Suppressor macrophage (primary cell): ENCODE results near the gene AADACL3.
"Not testable (repeated sequence)": the region's sequence is repeated elsewhere in the genome, so short reads cannot be mapped to it uniquely, and the experiment has no call there.

Source experiments
- DNase-seq, 4 experiments: peaks; one replicate each; pipeline ENCODE4 v3.0.0-alpha.2; 2020 to 2022
- total RNA-seq, 17 experiments: gene quantifications; one replicate each; lab custom pipeline; 2026; ENCODE audit warnings: mixed read lengths in 6 of 17, inconsistent platforms in 3 of 17; lab: John Stamatoyannopoulos, UW

Gene AADACL3, protein sequence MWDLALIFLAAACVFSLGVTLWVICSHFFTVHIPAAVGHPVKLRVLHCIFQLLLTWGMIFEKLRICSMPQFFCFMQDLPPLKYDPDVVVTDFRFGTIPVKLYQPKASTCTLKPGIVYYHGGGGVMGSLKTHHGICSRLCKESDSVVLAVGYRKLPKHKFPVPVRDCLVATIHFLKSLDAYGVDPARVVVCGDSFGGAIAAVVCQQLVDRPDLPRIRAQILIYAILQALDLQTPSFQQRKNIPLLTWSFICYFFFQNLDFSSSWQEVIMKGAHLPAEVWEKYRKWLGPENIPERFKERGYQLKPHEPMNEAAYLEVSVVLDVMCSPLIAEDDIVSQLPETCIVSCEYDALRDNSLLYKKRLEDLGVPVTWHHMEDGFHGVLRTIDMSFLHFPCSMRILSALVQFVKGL
- total RNA-seq, result 0 to 2.2 (median 0) reads per million in 17 experiments

DNA sequence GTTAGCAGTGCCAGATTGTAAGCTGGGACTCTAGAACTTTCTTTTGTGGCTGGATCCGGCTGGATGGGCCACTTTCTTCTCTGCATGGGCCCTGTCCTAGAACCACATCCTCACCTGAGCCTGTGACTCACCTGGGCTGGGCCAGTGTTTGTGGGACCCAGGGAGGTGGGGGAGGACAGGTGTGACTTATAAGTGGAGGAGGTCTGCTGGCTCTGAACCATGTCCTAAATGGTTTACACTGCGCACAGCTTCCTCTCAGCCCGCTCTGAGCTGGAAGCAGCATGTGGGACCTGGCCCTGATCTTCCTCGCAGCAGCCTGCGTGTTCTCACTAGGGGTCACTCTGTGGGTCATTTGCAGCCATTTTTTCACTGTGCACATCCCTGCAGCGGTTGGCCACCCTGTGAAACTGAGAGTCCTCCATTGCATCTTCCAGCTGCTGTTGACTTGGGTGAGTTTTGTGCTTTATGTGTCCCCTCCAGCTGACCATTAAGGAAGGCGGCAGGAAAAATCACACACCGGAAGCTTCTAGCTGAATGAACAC is at the start of gene AADACL3:
Gene AADACL3 (plus strand): TSS at position 215 of the 542 bp plus-strand sequence. CDS start 67 bp downstream, at position 282.
- DNase-seq, result no peak

DNA sequence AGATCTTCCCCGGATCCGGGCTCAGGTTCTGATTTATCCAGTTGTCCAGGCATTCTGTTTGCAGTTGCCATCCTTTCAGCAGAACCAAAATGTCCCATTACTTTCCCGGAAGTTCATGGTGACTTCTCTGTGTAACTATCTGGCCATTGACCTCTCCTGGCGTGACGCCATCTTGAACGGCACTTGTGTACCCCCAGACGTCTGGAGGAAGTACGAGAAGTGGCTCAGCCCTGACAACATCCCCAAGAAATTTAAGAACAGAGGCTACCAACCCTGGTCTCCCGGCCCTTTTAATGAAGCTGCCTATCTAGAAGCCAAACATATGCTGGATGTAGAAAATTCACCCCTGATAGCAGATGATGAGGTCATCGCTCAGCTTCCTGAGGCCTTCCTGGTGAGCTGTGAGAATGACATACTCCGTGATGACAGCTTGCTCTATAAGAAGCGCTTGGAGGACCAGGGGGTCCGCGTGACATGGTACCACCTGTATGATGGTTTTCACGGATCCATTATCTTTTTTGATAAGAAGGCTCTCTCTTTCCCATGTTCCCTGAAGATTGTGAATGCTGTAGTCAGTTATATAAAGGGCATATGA is 49.7 kb upstream of the AADACL3 start:
- no peak for DNase-seq

DNA sequence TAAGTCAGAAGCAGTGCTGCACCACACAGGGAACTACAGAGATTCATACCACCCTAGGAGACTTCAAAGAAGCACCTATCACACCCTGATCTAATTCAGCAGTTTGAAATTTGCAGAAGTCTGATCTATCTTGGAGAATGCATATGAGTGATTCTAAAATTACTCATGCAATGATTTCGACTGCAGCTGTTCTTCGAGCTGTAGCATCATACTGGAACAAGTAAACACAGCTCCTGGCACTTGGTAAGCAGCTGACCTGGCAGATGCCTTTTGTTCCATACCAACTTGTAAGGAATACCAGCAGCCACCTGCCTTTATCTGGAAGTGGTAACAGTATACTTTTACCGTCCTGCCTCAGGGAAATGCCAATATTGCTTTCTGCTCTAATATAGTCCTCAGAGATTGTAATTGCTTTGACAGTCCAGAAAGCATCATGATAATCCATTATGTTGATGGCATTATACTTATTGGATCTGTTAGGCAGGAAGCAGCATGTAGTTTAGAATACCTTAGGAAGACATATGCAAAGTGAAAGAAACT is 46.3 kb upstream of the AADACL3 start:
- DNase-seq, result no peak

DNA sequence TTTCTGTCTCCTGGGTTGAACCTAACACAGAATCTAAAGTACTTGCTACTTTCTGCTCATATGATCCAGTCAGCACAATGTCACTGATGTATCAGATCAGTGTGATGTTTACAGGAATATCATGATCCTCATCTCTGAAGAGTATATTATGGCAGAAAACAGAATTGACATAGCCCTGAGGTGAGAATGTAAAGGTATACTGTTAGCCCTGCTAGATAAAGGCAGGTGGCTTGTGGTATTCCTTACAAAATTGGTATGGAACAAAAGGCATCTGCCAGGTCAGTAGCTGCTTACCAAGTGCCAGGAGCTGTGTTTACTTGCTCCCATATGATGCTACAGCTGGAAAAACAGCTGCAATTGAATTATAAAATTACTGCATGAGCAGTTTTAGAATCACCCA is 41.6 kb upstream of the AADACL3 start:
- DNase-seq, result no peak

DNA sequence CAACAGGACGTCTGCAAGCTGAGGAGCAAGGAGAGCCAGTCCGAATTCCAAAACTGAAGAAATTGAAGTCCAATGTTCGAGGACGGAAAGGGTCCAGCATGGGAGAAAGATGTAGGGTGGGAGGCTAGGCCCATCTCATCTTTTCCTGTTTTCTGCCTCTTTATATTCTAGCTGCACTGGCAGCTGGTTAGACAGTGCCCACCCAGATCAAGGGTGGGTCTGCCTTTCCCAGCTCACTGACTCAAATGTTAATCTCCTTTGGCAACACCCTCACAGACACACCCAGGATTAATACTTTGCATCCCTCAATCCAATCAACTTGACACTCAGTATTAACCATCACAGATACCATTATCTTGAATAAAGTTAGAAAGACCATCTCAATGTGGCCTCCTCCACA is 39.8 kb upstream of the AADACL3 start:
- DNase-seq, result not testable (repeated sequence)

DNA sequence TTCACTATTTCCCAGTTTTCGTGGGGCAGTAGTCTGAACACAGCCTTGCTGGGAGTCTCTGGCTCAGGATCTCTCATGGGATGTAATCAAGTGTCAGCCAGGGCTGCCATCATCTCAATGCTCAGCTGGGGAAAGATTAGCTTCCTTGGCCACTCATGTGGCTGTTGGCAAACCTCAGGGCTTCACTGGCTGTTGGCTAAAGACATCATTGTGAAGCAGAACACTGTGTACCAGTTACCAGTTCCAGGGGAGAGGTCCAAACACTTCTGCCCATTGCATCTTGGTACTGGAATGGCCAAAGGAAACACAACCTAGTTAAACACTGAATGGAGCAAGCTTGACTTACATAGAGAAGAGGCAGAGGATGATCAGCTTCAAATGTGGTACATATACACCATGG is 38.3 kb upstream of the AADACL3 start:
- DNase-seq, result no peak

DNA sequence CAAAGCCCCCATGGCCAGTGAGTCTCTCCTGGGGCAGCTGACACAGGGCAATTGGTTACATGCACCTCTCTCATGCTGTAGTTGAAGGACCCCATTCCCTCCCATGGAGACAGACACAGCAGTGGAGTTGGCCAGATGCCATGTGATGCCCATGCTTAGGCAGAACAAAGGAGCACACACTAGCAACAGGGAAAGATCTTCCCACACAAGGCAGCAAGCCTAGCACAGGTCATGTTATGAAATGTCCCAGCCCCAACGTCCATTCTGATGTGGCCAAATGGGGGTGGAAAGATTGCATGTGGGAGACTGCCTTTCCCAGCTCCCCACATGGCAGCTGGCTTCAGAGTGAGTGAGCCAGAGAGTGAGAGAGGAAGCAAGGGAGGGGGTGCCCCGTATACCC is 37.6 kb upstream of the AADACL3 start:
- DNase-seq, result peak in 1 of 4 experiments; percentile 2

DNA sequence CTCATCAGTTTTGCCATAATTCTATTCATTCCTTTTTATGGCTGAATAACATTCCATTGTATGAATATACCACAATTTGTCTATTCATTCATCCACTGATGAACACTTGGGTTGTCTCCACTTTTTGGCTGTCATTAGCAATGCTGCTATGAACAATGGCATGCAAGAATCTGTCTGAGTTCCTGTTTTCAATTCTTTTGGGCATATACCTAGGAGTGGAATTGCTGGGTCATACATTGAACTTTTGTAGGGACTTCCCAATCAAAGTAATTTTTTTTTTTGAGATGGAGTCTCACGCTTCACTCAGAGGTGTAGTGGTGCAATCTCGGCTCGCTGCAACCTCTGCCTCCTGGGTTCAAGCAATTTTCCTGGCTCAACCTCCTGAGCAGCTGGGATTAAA is 37.1 kb upstream of the AADACL3 start:
- no peak for DNase-seq

DNA sequence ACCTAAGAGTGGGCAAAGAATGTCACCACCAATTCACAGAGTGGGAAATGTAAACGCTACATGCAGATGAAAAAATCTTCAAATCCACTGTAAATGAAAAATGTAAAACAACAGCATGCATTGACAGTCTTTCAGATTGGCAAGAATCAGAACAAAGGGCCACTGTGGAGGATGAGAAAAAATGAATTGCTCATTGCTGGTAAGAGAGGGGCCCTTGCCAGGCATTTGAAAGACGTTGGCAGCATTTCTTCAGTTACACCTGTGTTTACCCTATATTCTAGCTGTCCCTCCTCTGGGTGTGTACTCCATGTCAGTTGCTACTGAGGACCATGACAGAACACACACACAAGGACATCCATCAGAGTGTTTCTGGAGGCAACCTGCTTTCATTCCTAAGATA is 25.8 kb upstream of the AADACL3 start:
- DNase-seq, result no peak

DNA sequence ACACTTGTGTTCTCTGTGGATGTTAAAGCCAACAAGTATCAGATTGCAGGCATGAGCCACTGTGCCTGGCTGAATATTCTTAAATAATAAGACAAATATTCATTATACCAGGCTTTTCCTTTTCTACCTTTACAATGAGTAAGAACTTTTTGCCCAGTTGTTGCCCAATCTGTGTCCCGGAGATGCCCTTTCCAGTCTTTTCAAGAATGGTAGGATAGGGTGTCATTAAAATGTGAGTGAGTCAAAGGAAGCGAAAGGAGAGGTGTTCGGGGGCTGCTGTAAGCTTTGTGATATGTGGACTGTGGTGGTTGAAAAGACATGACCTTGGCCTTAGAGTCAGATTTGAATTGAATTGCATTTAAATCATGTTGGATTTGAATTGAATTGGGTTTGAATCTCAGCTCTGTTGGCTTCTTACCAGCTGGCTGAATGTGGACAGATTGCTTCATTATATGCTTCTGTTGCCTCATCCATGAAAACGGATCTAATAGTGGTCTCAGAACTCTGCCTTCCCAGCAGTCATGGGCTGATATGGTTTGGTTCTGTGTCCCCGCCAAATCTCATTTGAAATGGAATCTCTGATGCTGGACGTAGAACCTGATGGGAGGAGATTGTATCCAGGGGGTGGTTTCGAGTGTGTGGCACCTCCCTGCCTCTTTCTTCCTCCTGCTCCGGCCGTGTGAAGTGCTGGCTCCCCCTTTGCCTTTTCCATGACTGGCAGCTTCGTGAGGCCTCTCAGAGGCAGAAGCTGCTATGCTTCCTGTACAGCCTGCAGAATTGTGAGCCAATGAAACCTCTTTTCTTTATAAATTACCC is 22.7 kb upstream of the AADACL3 start:
- DNase-seq, result no peak

DNA sequence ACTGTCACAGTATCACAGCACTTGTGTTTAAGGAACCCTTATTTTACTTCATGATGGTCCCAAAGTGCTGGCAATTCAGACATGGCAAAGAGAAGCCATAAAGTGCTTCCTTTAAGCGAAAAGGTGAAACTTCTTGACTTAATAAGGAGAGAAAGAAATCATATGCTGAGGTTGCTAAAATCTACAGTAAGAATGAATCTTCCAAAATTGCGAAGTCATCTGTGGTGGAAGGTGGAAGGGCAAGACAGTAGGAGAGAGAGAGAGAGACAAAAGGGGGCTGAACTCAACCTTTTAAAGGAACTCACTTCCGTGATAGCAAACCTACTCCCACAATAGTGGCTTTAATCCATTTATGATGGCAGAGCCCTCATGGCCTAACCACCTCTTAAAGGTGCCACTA is 19.3 kb upstream of the AADACL3 start:
- no peak for DNase-seq

DNA sequence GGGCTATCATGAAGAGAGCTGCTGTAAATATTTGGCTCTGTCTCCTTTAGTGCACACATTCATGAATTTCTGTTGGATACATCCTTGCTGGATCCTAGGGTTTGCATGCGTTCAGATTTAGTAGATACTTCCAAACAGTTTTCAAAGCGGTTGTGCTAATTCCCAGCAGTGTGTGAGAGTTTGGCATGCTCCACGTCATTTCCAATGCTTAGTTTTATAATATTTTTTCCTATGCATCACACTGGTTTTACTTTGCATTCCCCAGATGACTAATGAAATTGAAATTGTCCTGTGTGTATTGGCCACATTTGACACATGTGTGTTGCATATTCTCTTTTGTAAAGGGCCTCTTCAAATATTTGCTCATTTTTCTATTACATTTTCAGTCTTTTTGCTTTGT is 18.5 kb upstream of the AADACL3 start:
- DNase-seq, result no peak

DNA sequence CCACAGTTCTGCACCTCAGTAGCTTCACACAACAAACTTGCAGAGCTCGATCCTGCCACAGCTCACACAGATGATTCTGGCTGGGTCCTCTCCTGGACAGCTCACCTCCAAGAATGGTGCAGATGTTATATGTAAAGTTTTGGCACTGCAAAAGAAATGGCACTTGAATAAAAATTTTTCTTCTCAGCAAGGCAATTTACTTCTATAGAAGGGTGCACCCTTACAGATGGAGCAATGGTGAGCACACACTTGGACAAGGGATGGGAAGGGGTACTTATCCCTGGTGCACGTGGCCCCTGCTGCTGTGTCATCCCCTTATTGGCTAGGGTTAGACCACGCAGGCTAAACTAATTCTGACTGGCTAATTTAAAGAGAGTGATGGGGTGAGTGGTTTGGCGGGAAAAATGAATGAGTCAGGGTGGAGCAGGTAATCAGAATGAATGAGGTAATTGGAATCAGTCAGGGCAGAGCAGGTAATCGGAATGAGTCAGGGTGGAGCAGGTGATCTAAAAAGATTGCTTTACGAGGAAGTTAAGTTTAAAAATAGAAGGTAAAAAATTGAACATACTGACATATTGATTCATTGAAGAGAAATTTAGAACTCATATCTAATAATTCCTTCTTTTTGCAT is 12.0 kb upstream of the AADACL3 start:
- DNase-seq, result no peak

DNA sequence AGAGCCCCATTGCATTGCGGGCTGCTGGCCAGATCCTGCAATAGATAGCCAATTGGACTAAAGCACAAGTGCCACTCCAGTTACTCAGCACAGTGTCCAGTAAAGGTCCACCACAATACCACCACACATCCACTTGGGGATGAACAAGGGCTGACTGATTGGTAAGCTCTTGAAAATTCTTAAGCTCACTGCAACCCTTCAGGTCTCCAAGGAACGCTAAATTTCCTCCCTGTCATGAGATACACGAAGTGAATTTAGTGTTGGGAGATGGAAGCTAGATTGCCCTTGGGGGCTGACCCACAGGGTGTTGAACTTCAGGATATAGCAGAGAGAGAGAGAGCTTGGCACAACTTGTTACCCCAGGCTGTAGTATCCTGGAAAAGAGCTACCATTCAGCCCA is 9.8 kb upstream of the AADACL3 start:
- no peak for DNase-seq

DNA sequence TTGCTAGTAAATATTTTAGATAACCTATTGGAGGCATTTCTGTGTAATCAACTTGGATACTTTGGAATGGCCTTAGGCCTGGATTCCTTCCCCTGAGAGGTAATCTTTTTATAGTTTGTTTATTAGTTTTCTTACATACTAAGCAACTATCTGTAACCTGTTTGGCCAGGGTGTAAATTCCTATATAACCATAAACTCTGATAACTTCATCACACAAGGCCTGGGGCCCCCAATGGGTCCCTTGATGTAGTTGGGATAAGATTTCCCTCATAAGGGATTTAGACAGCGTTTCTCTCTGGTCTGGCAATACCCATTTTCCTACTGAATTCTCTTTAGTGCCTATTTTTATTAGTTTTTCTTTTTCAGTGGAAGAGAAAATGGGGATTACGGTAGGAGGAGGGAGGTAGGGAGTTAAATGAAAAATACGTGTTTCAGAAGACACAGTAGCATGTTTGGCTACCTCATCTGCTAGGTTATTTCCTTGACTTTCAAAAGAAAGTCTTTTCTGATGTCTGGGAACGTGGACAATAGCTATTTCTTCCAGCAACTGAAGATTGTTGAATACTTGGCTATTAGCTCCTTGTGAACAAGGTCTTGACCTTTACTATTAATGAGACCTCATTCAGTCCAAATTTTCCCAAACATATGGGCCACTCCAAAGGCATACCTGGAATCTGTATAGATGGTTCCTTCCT is 7.4 kb upstream of the AADACL3 start:
- no peak for DNase-seq

DNA sequence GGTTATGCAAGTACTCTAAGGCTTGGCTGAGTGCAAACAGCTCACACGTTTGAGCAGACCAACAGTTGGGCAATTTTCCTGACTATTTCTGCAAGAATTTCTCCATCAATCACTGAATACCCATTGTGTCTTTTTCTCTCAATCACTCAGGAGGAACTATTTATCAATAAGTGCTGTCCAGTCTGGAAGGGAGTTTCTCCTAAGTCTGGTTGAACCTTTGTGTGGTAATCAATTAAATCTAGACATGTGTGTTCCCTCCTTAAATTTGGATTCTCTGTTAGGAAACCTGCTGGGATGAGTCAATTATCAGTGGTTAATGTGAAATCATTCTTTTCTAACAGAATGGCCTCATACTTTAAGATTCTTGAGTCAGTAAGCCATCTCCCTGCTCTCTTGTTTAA is 6.8 kb upstream of the AADACL3 start:
- DNase-seq, result no peak

DNA sequence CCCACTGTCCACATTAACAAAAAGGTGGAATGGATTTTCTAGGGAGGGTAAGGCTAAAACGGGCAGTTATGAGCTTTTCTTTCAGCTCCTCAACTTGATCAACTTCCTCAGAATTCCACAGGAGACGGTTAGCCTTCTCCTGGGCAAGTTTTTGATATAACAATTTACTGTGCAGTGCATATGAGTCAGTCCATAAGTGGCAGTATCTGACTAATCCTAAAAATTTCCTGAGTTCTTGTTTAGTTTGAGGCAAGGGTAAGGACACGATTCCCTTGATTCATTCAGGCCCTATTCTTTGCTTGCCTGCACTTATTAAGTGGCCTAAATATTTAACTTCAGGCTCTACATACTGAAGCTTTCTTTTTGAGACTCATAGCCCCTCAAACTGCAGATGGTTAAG is 6.2 kb upstream of the AADACL3 start:
- no peak for DNase-seq

DNA sequence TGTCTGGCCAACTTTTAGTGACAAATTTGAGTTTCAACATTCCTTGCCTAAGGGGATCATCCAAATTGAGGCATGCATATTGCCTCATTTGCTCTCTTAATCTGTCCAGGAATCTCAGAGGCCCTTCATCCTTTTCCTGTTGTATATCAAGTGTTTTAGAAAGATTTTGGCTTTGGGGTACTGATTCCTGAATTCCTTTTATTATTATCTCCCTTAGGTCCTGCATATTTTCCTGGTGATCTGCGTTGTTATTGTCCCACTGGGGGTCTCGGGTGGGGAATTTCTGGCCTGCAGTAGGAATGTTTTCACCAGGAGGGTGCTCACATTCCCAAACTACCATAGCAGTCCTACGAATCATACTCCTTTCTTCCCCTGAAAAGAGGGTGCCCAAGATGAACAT is 4.4 kb upstream of the AADACL3 start:
- DNase-seq, result no peak

DNA sequence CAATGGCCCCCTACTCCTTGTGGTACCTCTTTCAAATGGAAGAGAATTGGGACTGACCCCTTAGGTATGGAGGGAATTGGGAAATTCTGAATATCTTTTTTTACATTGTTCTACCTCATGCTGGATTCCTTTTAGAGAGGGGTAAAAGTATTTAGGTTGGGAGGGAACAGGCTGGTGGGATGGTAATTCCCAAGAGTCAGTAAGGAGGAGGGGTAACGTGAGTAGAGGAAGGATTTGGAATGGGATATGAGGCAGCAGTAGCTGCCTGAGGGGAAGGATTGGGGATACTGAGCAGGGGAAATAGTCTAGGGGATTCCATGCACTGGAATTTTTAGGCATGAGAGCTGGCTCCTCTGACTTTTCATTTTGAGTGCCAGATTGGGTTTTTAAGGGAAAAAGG is 3.8 kb upstream of the AADACL3 start:
- no peak for DNase-seq

DNA sequence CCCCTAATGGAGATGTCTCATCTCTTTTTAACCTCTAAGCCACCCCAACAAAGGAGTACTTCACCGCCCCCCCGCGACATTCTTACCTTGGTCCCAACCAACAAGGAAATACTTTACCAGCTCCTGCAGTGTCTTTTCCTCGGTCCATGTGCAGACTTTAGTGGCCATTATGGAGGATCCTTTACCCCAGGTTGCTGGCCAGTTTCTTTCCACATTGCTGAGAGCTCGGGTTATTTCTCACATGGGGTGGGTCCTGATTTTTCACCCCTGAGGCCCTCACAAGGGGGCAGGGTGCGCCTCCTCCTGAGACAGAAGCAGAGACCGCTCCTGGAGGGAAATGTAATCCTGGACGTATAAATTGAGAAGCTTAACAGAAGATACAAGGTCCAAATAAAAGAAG is 3.0 kb upstream of the AADACL3 start:
- no peak for DNase-seq

DNA sequence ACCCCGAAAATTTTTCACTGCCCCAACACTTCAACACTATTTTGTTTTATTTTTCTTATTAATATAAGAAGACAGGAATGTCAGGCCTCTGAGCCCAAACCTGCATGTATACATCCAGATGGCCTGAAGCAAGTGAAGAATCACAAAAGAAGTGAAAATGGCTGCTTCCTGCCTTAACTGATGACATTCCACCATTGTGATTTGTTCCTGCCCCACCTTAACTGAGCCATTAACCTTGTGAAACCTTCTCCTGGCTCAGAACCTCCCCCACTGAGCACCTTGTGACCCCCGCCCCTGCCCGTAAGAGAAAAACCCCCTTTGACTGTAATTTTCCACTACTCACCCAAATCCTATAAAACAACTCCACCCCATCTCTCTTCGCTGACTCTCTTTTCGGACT is 2.3 kb upstream of the AADACL3 start:
- DNase-seq, result not testable (repeated sequence)
